Left lobe of liver (tissue), 2 donors: ENCODE measurements around the gene PLLP. TPM values are rescaled to one million over a fixed set of nuclear protein-coding genes. Genes with fewer than 3 reads are reported as not detected.

Source experiments
- ATAC-seq: fragments of 200-7000 bp; cut with Tn5 transposase; one replicate; pipeline ENCODE4 v1.9.1; 2020; ENCODE audit warnings: mild to moderate bottlenecking, moderate library complexity
- DNase-seq: peaks from one replicate; pipeline ENCODE4 v3.0.0-alpha.2; 2020; ENCODE audit warnings: low spot score
- total RNA-seq: library from RNA; stranded (reverse); gene quantifications from one replicate; pipeline ENCODE4 v1.2.1, GENCODE V29; 2021
- donor health status: DM: no; HTN: no; CAD: no; lungs with moderate emphysema.
- donor health status: DM: no; HTN: yes; CAD: no.

The PLLP gene
- total RNA-seq, 1 donor from 2014 or later: 7.5 TPM

DNA sequence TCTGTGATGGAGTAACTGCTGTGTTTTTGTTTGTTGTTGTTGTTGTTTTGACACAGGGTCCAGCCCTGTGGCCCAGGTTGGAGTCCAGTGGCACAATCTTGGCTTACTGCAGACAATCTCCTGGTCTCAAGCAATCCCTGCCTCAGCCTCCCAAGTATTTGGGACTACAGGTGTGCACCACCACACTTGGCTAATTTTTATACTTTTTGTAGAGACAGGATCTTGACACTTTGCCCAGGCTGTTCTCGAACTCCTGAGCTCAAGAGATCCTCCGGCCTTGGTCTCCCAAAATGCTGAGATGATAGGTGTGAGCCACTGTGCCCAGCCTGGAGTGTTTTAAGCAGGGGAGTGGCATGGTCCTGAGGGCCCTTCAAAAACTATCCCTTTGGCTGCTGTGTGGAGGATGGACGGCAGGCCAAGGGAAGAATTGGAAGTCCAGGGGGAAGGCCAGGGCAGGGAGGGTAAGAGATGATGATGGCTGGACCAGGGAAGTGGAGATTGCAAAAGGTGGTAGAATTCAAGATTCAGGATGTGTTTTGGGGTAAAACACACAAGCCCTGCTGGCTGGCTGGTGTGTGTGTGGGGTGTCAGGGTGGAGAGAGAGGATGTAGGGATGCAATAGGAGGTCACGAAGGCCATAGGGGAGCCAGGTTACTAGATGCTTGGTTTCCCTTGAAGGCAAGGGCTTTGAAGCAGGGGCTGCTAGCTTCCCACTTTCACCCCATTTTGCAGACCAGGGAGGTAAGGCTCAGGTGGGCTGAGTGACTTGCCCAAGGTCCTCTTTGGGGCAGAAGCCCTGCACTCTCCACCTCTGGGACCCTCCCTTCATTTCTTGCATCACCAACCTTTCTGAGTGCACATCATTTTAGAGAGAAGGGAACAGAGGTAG is 18.8 kb upstream of the PLLP start:
- DNase-seq: no peak
- no peak for ATAC-seq

DNA sequence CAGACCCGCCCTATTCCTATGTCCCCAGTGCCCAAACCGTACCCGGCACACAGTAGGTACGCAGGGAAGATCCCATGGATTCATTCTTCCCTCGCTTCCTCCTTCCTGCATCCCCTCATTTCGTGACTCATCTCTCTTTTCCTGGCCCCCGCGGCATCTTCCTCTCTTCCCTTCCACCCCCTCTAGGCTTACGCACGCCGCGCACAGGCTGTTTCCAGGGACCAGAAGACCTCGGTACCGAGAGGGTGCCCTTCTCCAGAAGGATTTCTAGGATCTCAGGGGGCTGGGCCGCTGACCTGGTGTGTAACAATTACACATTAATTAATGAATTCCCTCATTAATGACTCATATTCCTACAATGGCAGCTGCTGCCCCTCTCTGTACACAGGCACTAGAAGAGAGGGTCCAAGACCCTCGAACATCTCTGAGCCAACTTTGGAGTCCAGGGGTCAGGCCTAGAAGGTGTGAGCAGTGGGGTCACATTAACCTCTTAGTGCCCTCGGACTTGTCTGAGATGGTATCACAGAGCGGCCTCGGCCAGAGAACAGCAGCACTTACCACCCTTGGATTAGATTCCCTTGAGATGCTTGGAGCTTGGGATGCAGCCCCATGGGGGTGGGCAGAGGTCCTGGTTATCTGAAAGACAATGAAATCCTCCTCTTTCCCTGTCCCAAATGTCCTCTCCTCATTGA is 16.8 kb upstream of the PLLP start:
- DNase-seq (no peak), ATAC-seq (no peak)

DNA sequence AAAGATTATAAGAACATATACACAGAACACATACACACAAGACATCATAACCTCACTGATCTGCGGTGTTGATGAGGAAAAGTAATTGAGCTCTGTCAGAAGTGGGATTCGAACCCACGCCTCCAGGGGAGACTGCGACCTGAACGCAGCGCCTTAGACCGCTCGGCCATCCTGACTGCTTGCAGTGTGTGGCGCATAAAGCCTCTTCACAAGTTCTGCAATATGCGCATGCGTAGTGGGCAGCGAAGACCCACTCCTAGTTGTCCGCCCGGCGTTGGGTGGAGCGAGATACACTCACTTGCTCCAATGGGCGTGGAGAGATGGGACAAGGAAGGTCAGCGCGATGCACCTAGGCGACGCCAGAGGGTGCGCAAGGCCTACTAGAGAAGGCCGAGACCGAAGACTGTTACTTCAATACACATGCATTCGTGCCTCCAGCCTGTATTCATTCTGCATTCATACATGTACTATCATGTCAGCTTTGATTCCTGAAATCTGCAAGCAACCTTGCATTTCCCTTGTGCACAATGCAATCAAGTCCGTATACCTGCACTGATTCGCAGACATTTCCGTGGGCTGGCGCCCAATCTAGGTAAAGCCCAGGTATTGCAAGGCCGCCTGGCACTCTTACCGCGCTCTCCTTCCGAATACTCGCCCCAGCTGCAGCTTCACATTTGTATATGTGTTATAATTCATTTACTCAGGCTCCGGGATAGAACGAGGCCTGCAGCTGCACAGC is 16.1 kb upstream of the PLLP start:
- ATAC-seq: peak; percentile 86
- peak; percentile 99 for DNase-seq

DNA sequence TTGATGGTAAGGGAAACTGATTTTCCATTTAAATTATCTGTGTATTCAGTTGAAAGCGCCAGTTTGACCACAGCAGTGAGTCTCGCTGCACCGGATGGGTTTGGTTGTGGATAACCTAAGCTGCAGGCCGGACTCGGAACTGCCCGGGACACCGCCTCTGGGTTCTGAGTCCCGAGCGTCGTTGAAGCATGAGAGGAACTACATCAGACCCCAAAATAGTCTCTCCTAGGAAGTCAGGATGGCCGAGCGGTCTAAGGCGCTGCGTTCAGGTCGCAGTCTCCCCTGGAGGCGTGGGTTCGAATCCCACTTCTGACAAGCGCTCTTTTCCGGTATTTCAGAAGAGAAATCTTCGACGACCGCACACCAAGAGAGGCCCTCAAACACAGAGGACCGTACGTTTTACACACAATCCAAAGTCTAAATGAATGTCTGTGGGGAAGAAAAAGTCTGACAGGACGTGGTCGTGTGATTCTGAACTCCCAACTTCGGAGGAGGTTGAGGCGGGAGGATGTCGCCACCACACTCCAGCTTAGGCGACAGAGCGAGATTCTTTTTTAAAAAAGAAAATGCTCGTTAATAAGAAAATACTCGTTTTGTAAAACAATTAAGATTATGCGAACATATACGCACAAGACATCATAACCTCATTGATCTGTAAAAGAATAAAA is 15.4 kb upstream of the PLLP start:
- DNase-seq (peak; percentile 85), ATAC-seq (peak; percentile 51)

- DNase-seq (no peak), ATAC-seq (peak; percentile 7)
Observed at GRCh38 chr16:57299009-57299718, 14.7 kb upstream of the PLLP start.

DNA sequence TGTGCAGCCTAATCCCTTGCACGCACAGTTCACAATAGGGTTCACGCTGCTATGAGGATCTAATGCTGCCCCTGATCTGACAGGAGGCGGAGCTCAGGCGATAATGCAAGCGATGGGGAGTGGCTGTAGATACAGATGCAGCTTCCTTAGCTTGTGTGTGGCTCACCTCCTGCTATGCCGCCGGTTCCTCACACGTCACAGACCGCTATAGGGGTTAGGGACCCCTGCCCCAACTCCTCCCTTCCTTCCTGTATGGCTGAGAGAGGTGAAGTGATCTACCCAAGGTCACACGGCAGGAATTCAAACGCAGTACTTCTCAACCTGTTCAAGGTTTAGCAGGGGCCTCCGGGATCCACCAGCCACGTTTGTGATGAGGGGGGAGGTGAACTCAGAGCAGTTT is 13.4 kb upstream of the PLLP start:
- DNase-seq (no peak), ATAC-seq (no peak)

DNA sequence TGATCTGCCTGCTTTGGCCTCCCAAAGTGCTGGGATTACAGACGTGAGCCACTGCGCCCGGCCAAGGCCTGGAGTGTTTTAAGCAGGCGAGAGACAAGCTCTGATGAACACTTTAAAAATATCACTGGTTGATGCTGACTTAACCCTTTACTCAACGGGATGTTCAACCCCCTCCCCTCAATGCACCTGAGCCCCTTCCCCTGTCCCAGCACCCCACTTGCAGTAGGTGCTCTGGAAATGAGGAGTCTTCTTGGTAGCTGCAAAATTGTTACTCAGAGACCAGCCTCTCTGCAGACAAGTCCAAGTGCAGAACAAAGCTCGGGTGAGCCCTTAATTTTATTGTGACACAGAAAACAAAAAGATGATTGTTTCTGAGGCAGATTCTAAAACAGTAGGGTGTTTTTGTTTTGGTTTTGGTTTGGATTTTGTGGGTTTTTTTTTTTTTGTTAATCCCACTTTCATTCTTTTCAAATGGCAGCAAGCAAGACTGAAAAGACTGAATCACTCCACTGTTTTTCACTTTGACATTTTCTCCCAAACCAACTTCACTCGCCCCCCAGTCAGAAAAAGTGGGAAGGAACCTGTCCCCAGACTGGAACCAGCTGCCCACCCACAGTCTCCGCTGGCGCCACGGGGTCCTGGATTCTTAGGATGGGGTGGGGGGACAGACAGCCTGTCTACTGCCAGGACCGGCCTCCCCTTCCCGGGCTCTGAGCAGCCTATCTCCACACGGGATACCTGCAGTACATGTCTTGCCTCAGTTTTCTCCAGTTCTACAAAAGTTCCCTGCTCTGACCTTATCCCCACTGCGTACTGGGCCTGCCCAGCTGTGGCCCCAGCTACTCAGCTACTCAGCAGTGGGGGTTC is 5.2 kb upstream of the PLLP start:
- no peak for DNase-seq
- no peak for ATAC-seq

GRCh38 chr16:57285379-57285778 is 907 bp upstream of the PLLP start:
- DNase-seq: no peak
- no peak for ATAC-seq

- ATAC-seq: no peak
Observed at GRCh38 chr16:57284952-57285363, 486 bp upstream of the PLLP start.

DNA sequence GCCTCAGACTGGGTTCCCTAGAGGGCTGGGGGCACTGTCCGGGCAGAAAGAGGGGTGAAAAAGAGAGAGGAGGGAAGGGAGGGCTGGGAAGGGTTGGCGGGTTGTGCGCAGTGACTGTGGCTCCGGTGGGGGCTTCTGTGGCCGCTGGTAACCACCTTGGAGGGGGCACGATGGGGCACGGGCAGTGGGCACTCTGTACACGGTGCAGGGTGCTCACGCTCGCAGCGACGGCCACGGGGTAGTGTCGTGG is 588 bp downstream of the PLLP start:
- ATAC-seq (no peak), DNase-seq (no peak)

More at GRCh38 chr16:57284952-57285363, 486 bp upstream of the PLLP start:
- DNase-seq: no peak

DNA sequence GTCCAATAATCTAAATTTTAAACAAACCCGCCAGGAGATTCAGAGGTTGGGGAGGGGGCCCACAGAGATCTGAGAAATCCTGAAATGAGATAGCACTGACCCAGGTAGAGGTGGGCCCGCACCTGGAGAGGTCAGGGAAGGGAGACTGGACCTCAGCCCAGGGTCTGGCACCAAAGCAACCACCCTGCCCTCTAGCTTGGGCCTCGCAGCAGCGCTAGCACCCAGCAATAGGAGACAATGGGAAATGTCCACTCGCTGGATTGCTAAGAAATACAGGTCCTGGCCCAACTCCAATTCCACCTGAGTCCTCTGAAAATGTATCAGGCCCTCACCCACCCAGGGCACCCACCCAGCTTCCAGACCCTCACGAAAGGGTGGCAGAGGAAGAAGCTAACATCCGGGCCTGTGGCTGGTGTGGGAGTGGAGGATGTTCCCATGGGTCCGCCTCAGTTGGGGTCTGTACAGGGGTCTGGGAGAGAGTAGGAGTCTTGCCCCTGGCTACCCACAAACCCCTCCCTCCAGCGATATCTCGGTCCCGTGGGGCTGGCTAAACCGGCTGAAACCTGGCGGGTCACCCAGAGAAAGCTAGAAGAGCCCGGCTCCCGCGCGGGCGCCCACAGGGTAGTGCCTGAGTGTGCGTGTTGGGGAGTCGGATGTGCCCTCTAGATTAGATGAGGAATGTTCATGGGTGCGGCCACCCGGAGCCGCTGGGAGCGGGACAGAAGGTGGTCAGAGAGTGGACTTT is 1.1 kb downstream of the PLLP start:
- DNase-seq (no peak), ATAC-seq (peak; percentile 38)

DNA sequence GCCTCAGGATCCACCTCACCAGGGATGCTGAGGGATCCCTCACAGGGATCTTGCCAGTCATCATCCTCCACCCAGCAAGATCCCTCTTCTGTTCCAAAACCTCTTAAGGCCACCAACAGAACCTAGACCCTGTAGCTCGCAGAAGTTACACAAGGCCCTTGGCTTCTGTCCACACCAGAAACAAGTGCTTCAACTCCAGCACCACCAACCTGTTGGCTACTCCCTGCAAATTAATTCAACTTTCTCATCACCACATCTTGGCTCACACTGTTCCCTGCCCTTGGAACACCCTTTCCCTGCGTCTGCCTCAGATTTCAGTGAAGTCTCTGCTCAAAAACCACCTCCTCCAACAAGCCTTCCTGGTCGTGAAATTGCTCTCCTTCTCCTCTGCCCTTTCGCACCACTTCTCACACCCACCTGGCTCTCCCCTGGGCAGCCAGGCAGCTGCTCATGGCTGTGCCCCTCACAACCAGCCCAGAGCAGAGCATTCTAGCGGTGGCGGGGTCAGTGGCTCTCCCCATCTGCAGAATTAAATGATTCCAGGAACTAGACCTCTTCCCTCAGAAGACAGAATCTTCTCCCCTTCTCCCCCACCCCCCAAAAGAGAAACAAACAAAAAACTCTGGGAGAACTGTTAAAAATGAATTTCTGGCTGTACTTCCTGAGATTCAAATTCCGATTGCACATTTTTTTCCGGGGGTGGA is 1.8 kb downstream of the PLLP start:
- no peak for DNase-seq
- ATAC-seq: no peak

- ATAC-seq (no peak), DNase-seq (no peak)
Observed at GRCh38 chr16:57281791-57282190, 2.7 kb downstream of the PLLP start.

- peak; percentile 22 for ATAC-seq
- no peak for DNase-seq
Observed at GRCh38 chr16:57279780-57280638, 4.5 kb downstream of the PLLP start.

GRCh38 chr16:57278494-57278893 is 6.0 kb downstream of the PLLP start:
- ATAC-seq: no peak

DNA sequence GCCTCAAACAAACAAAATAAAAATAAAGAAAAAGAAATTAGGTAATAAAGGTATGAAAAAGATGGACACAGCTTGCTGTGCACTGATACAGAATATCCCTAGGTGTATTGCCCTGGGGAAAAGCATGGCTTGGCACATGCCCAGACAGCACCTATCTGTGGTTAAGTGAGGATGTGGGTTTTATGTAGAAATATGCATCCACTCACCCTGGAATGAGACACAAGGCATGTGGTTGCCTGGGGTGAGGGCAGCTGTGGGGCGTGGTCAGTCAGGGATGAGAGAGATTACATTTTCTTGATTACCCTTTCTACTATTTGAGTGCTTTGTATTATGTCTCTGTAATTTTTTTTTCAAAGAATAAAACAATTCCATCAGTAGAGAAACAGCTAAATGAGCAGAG is 6.9 kb downstream of the PLLP start:
- ATAC-seq: no peak

More at GRCh38 chr16:57278494-57278893, 6.0 kb downstream of the PLLP start:
- no peak for DNase-seq

DNA sequence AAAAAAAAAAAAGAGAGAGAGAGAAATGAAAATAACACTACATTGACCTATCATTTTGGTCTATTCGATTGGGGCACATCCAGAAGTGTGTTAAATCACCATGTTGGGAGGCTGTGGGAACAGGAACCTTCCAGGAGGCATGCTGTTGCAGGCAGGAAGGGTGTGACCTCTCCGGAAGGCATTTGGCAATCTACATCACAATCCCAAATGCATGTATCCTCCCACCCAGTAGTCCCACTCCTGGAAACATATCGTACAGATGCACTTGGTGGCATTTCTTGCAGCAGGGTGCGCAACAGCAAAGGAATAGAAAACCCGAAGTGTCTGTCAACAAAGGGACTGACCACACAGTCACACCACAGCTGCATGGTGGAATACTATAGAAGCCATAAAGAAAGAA is 7.9 kb downstream of the PLLP start:
- ATAC-seq (peak; percentile 34), DNase-seq (no peak)

More for the DNA sequence above, 6.9 kb downstream of the PLLP start:
- no peak for DNase-seq
